ENCODE results near the gene UBLCP1.

- TF ChIP-seq CTCF (IDR thresholded peaks at IDR 0.05) = no peak
- TF ChIP-seq POLR2A (IDR thresholded peaks at IDR 0.05) = no peak
Observed at GRCh38 chr5:159242656-159243055, 20.4 kb upstream of the UBLCP1 start.

Data from heart left ventricle (tissue), 13 donors.